ENCODE measurements around the gene SSR1. TPM values are rescaled to one million over a fixed set of nuclear protein-coding genes. Genes with fewer than 3 reads are reported as not detected.

Gene SSR1
- total and polyA plus RNA-seq, 2 of the 13 experiments (the other 11 are each of a cell fraction or from before 2014, with no cell fraction given): 203 to 243 TPM

- TF ChIP-seq NFIB (CRISPR knock-in tag; IDR thresholded peaks at IDR 0.05; ENCODE audit: borderline replicate concordance): no peak
- TF ChIP-seq KLF15 (CRISPR knock-in tag; IDR thresholded peaks at IDR 0.05; ENCODE audit: borderline replicate concordance): no peak; the same call in none of the 2 replicates
- TF ChIP-seq PAF1 (CRISPR knock-in tag; IDR thresholded peaks at IDR 0.05): no peak
- peak; percentile 94 for TF ChIP-seq DRAP1 (CRISPR knock-in tag; IDR thresholded peaks at IDR 0.05)
- TF ChIP-seq POGZ (CRISPR knock-in tag; IDR thresholded peaks at IDR 0.05): peak; percentile 92
- peak; percentile 95 for TF ChIP-seq RAD51 (IDR thresholded peaks at IDR 0.05; ENCODE audit: borderline replicate concordance)
- TF ChIP-seq DMTF1 (CRISPR knock-in tag; IDR thresholded peaks at IDR 0.05): peak; percentile 99
- peak; percentile 92; the same call in 1 of the 2 replicates for TF ChIP-seq BRCA1 (CRISPR knock-in tag; IDR thresholded peaks at IDR 0.05)
- peak; percentile 99 for TF ChIP-seq ZGPAT (CRISPR knock-in tag; IDR thresholded peaks at IDR 0.05)
- TF ChIP-seq POLR2G (IDR thresholded peaks at IDR 0.05; ENCODE audit: low read depth, low read length): peak; percentile 97
- TF ChIP-seq XRCC5 (optimal IDR thresholded peaks at IDR 0.05; ENCODE audit: low read length): no peak
- no peak for TF ChIP-seq ZBTB37 (CRISPR knock-in tag; IDR thresholded peaks at IDR 0.05)
- TF ChIP-seq SP4 (CRISPR knock-in tag; IDR thresholded peaks at IDR 0.05): peak; percentile 96
- TF ChIP-seq ZBED4 (CRISPR knock-in tag; IDR thresholded peaks at IDR 0.05; ENCODE audit: borderline replicate concordance): peak; percentile 72; the same call in 1 of the 2 replicates
These were observed at the start of gene SSR1 (continued) for GRCh38 chr6:7312616-7313504.
